Myocyte (in vitro differentiated cells): Measurements from ENCODE around the gene CD93. TPM values are rescaled to one million over a fixed set of nuclear protein-coding genes. Genes with fewer than 3 reads are reported as not detected.

Experiments used
- DNase-seq: peaks from one replicate; pipeline ENCODE4 v3.0.0-alpha.2; 2012; ENCODE audit warnings: low read depth
- total RNA-seq: library from RNA; depleted of rRNA; stranded (reverse); fragments of >200 nt; gene quantifications from 2 replicates; pipeline ENCODE4 v1.2.3, GENCODE V29; 2014

Gene CD93
- total RNA-seq, 1 donor from 2014 or later, result not detected

DNA sequence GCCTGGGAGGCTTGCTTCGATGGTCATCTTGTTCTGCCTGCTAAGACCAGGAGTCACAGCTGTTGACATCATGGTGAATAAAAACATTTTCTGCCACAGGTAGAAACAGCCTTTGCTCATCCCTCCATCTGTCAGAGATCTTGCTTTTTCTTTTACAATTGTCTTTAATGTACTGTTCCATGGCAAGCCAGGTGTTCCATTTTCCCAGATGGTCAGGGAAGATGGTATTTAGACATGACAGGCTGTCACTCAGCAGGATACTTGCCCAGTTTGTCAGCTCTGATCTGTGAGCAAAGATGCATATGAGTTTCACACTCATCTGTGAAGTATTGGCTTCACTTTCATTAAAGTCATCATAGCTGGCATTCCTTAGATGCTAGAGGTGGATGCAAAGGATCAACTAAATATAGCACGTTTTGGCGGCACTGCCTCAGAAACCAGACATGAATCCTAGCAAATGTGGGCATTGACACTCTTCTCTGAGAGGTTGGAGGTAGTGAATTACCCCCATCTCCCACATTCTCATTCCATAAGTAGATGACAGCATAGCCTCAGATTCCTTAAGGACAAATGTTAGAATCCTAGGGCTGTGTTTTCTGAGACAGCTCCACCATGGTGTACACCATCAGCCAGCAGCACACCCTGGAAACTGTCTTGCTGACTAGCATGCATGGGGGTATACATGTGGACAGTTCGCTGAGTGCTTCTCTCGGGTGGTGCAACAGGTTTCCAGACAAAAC lies 46.8 kb downstream of the CD93 start:
- no peak for DNase-seq

DNA sequence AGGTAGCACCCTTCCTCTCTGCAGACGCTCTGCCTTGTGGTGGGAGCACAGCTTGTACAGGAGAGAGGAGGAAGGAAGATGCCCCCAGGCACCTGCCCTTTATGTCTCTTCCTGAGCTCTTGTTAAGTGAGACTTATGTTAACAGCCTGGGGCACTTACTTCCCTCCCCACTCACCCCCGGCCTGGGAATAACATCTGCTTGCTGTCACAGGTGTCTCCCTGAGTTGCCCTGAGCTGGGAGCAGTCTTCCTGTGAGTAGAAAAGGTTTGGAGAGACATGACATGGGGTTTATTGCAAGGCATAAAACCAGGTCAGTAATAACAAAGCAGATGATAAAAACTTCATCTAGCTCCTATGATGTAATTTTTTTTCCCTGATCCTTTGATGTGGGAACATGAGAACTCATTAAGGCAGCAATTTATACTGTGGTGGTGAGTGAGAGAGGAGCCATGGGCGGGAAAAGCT lies 49.1 kb downstream of the CD93 start:
- no peak for DNase-seq

DNA sequence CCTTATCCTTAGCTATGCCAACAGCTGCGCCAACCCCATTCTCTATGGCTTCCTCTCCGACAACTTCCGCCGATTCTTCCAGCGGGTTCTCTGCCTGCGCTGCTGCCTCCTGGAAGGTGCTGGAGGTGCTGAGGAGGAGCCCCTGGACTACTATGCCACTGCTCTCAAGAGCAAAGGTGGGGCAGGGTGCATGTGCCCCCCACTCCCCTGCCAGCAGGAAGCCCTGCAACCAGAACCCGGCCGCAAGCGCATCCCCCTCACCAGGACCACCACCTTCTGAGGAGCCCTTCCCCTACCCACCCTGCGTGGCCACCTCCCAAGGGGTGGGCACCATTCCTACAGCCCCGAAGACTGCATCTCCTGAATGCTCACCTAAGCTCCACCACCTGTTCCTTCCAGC lies 49.8 kb downstream of the CD93 start:
- no peak for DNase-seq

DNA sequence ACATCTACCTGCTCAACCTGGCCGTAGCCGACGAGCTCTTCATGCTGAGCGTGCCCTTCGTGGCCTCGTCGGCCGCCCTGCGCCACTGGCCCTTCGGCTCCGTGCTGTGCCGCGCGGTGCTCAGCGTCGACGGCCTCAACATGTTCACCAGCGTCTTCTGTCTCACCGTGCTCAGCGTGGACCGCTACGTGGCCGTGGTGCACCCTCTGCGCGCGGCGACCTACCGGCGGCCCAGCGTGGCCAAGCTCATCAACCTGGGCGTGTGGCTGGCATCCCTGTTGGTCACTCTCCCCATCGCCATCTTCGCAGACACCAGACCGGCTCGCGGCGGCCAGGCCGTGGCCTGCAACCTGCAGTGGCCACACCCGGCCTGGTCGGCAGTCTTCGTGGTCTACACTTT lies 50.4 kb downstream of the CD93 start:
- no peak for DNase-seq

DNA sequence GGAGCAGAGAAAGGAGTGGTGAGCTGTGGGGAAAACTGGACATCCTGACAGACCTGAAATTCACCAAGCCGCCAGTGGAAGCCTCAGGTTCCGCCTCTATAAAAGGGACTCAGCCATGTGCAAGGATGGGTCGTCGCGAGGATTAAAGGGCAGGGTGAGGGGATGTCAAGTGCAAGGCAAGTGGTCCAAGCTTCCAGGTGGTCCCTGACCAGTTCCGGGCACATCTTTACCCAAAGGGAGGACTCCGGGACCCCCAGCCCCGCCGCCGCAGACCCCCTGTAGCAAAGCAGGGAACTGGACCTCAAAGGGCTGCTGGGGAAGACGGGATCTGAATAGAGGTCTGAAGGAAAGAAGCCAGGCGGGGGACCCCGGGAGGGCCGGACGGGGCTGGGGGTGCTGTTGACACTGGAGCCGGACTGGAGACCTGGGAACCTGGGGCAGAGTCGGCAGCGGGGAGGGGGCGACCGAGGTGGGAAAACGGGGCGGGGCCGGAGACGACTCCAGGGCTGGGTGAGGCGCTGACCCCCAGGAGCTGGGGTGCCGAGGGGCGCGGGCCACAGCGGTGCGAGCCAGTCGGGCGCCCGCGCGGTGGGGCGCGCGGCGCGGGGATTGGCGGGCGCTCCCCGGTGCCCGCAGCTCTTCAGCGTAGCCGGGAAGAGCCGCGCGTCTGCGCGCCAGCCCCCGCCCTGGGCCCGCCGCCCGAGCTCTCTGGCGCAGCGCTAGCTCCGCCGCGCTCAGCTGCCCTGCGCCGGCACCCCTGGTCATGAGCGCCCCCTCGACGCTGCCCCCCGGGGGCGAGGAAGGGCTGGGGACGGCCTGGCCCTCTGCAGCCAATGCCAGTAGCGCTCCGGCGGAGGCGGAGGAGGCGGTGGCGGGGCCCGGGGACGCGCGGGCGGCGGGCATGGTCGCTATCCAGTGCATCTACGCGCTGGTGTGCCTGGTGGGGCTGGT lies 51.1 kb downstream of the CD93 start, which contains the start of gene SSTR4:
Gene SSTR4, plus strand, starts transcription at position 592 of the 951 bp plus-strand sequence. Its CDS starts 172 bp downstream, at position 764.
- DNase-seq, result no peak

DNA sequence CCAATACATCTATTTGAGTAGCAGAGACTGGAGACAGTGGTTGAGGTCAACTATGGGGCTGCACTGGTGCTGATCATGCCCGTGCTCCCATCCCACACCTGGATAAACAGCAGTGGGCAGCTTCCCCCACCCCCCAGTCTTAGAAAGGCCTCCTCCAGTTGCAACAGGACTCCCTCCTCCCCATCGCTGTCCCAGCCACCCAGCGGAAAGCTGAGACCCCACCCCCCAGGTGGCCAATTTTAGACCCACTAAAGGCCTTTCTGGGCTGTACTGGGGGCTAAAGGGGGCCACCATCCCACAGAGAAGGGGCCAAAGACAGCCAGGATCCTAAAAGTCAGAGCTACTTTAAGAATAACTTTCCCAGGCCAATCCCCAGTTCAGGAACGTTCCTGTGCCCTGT lies 52.2 kb downstream of the CD93 start:
- no peak for DNase-seq

DNA sequence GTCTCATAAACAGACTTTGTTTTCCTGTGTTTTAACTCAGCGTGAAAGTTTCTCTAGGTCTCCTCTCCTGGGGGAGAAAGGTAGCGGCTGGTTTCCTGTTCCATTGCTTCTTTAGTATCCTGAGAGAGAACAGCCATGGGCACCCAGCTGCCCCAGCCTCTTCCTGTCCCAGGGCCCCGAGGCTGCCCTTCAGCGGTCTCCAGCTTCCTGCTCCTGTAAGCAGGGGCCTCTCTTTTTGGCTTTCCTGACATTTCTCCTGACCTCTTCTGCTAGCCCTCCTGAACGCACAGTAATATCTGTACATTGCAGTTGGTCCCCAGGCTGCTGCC lies 53.4 kb downstream of the CD93 start:
- DNase-seq, result no peak

DNA sequence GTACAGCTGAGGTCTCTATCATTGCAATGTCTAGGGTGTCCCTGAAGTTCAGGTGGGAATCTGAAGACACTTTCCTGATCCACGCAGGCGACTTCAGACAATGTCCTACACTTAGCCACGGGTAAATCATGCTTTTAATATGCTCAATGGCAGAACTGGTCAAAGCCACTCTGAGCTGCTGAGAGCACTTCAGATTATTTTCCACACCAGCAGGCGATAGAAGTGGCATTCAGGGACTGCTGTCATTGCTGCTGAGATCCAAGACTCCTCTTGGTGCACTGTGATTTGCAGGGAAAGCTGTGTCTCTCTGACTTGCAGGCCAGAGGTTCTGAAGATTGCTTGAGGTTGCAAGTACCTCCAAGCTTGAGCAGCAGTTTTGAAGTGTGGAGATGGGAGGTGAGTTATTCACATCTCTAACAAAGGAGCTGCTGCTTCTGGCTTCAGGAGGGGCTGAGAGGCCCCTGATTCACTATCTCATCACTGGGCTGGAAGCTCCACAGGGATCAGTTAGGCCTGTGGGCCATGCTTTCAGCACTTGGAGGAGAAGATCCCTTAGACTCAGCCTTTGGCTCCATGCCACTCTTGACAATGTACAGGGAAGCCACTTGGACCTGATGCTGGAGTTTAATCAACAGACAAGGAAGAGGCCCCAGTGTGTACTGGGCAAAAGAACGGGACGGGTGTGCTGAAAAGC lies 53.9 kb downstream of the CD93 start:
- no peak for DNase-seq

DNA sequence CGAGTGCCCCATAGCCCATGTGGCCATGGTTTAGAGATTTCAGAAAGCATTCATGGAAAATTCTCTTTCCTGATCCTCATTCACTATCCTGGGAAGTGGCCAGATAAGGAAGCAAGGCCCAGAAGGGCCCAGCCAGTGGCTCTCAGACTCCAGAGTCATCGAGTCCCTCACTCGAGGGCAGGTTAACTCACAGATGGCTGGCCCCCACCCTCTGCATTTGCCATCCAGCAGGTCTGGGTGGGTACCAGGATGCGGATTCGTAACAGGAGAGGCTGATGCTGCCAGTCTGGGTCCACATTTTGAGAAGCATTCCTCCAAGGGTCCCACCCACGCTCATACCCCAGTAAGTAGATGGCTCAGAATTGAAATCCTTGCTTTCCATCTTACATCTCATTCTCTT lies 54.8 kb downstream of the CD93 start:
- DNase-seq, result no peak

Other genes with a start within 250 kb of the CD93 start
- not detected in 2 replicates for gene SSTR4, start 51.0 kb downstream of the CD93 start, total RNA-seq
- 14.2 and 17.9 TPM in 2 replicates for gene THBD, start 36.7 kb downstream of the CD93 start, total RNA-seq